Upper lobe of left lung (tissue), 6 donors: ENCODE data around the gene OPRM1. TPM values are rescaled to one million over a fixed set of nuclear protein-coding genes. Genes with fewer than 3 reads are reported as not detected.

Experiments
- ATAC-seq, 2 donors: fragments of 200-7000 bp; cut with Tn5 transposase; one replicate each; pipeline ENCODE4 v1.9.1; 2022; ENCODE audit warnings: mild to moderate bottlenecking in 2 of 2, moderate library complexity in 2 of 2; ENCODE audit not compliant: low FRiP score in 2 of 2
- DNase-seq, 2 donors: peaks; one replicate each; pipeline ENCODE4 v3.0.0-alpha.2; 2019 to 2020
- H3K27ac ChIP-seq, 4 donors: fragments of 200-600 bp; sonication (generic); one replicate each; pipeline ENCODE4 v1.5.1; 2016 to 2019
- H3K27me3 ChIP-seq, 4 donors: fragments of 200-600 bp; sonication (generic); one replicate each; pipeline ENCODE4 v1.5.1; 2017 to 2019
- H3K36me3 ChIP-seq, 4 donors: fragments of 200-600 bp; sonication (generic); one replicate each; pipeline ENCODE4 v1.5.1; 2016 to 2019
- H3K4me1 ChIP-seq, 4 donors: fragments of 200-600 bp; sonication (generic); one replicate each; pipeline ENCODE4 v1.5.1; 2018 to 2019
- H3K4me3 ChIP-seq, 4 donors: fragments of 200-600 bp; sonication (generic); one replicate each; pipeline ENCODE4 v1.5.1; 2017 to 2019; ENCODE audit warnings: mild to moderate bottlenecking in 2 of 4, moderate library complexity in 1 of 4
- H3K9me3 ChIP-seq, 4 donors: fragments of 200-600 bp; sonication (generic); one replicate each; pipeline ENCODE4 v1.5.1; 2018 to 2019
- CTCF ChIP-seq, 6 experiments: fragments of 450-650 bp in 4 of 6; fragments of 200-600 bp in 2 of 6; sonication (generic) in 2 of 6; IDR thresholded peaks; one replicate each; pipeline ENCODE4 v1.5.1; 2016 to 2019; ENCODE audit warnings: antibody characterized with exemption in 6 of 6
- EP300 ChIP-seq, 4 donors: sonication (generic); formaldehyde crosslinking; IDR thresholded peaks; one replicate each; pipeline ENCODE4 v1.5.1; 2017; ENCODE audit warnings: antibody characterized with exemption in 4 of 4, control low read depth in 2 of 4
- POLR2A ChIP-seq, 4 donors: fragments of 450-650 bp; IDR thresholded peaks; one replicate each; pipeline ENCODE4 v1.5.1; 2016 to 2017; ENCODE audit warnings: antibody characterized with exemption in 4 of 4, mild to moderate bottlenecking in 2 of 4
- POLR2AphosphoS5 ChIP-seq, 2 donors: sonication (generic); formaldehyde crosslinking; IDR thresholded peaks; one replicate each; pipeline ENCODE4 v1.5.1; 2017; ENCODE audit warnings: antibody characterized with exemption in 2 of 2
- WGBS, 2 donors: methylation state at CpG; one replicate each; pipeline ENCODE4 v1.1.5; 2017 to 2018; 5-methylcytosine and 5-hydroxymethylcytosine counted together
- total RNA-seq, 6 donors: library from RNA; depleted of rRNA in 4 of 6; stranded (reverse); fragments of >200 nt in 4 of 6; gene quantifications; one replicate each; pipeline versions ENCODE4 v1.1.0 to v1.2.1, GENCODE V29; 2016 to 2021
- donor health status: DM: no; HTN: no; CAD: no; lungs with moderate emphysema.
- donor health status: DM: no; HTN: yes; CAD: no; lungs with severe emphysema.

The OPRM1 gene
- total RNA-seq, 6 donors from 2014 or later: not detected

GRCh38 chr6:154218787-154219186 is 179.7 kb downstream of the OPRM1 start:
- Histone ChIP-seq H3K9me3 (no peaks in the 10 kb centered on the region), H3K36me3 (no peaks in the 10 kb centered on the region), H3K4me1 (no peaks in the 10 kb centered on the region), H3K27ac (no peak overlapping the region), H3K27me3 (no peaks in the 10 kb centered on the region), H3K4me3 (no peak overlapping the region)
- 67 to 79% methylated on average over 6 of the region's 6 CpGs for WGBS, 2 donors
- TF ChIP-seq POLR2AphosphoS5 (IDR thresholded peaks at IDR 0.05) (no peak), CTCF (IDR thresholded peaks at IDR 0.05) (no peak), EP300 (IDR thresholded peaks at IDR 0.05) (no peak), POLR2A (IDR thresholded peaks at IDR 0.05) (no peak)
- DNase-seq (no peak), ATAC-seq (no peak)

GRCh38 chr6:154219250-154219649 is 180.2 kb downstream of the OPRM1 start:
- Histone ChIP-seq H3K4me3 (no peak overlapping the region), H3K27me3 (no peaks in the 10 kb centered on the region), H3K27ac (no peak overlapping the region), H3K36me3 (no peaks in the 10 kb centered on the region), H3K9me3 (no peaks in the 10 kb centered on the region), H3K4me1 (no peaks in the 10 kb centered on the region)
- TF ChIP-seq POLR2A (IDR thresholded peaks at IDR 0.05): no peak
- TF ChIP-seq EP300 (IDR thresholded peaks at IDR 0.05): no peak
- TF ChIP-seq CTCF (IDR thresholded peaks at IDR 0.05): no peak
- no peak for TF ChIP-seq POLR2AphosphoS5 (IDR thresholded peaks at IDR 0.05)
- 94 to 95% methylated on average over 6 of the region's 6 CpGs for WGBS, 2 donors
- DNase-seq: no peak
- no peak for ATAC-seq

GRCh38 chr6:154222716-154223115 is 183.7 kb downstream of the OPRM1 start:
- no peak overlapping the region for H3K4me3 ChIP-seq
- H3K9me3 ChIP-seq: no peaks in the 10 kb centered on the region
- no peaks in the 10 kb centered on the region for H3K27me3 ChIP-seq
- TF ChIP-seq EP300 (IDR thresholded peaks at IDR 0.05) (no peak), POLR2AphosphoS5 (IDR thresholded peaks at IDR 0.05) (no peak)
- DNase-seq: no peak
- no peaks in the 10 kb centered on the region for H3K4me1 ChIP-seq
- no peak for ATAC-seq
- 73 to 80% methylated on average over 6 of the region's 6 CpGs for WGBS, 2 donors
- no peaks in the 10 kb centered on the region for H3K36me3 ChIP-seq
- H3K27ac ChIP-seq: no peak overlapping the region

GRCh38 chr6:154223296-154223695 is 184.3 kb downstream of the OPRM1 start:
- no peak for DNase-seq
- Histone ChIP-seq H3K27me3 (no peaks in the 10 kb centered on the region), H3K9me3 (no peaks in the 10 kb centered on the region), H3K4me3 (no peak overlapping the region), H3K36me3 (no peaks in the 10 kb centered on the region), H3K27ac (no peak overlapping the region), H3K4me1 (no peaks in the 10 kb centered on the region)
- no peak for ATAC-seq
- TF ChIP-seq POLR2A (IDR thresholded peaks at IDR 0.05) (no peak), POLR2AphosphoS5 (IDR thresholded peaks at IDR 0.05) (no peak), EP300 (IDR thresholded peaks at IDR 0.05) (no peak), CTCF (IDR thresholded peaks at IDR 0.05) (no peak)
- 75 to 88% methylated on average over 2 of the region's 2 CpGs for WGBS, 2 donors

GRCh38 chr6:154226461-154226860 is 187.4 kb downstream of the OPRM1 start:
- 88 to 98% methylated on average over 3 of the region's 3 CpGs for WGBS, 2 donors
- no peak for DNase-seq
- ATAC-seq: no peak
- no peak overlapping the region for H3K27ac ChIP-seq
- no peak for TF ChIP-seq POLR2A (IDR thresholded peaks at IDR 0.05)
- TF ChIP-seq EP300 (IDR thresholded peaks at IDR 0.05): no peak
- TF ChIP-seq CTCF (IDR thresholded peaks at IDR 0.05): no peak
- TF ChIP-seq POLR2AphosphoS5 (IDR thresholded peaks at IDR 0.05): no peak
- H3K36me3 ChIP-seq: no peaks in the 10 kb centered on the region
- H3K9me3 ChIP-seq: no peaks in the 10 kb centered on the region
- H3K4me1 ChIP-seq: no peaks in the 10 kb centered on the region
- no peaks in the 10 kb centered on the region for H3K27me3 ChIP-seq
- no peak overlapping the region for H3K4me3 ChIP-seq
